ENCODE measurements around the gene ZNF827. TPM values are rescaled to one million over a fixed set of nuclear protein-coding genes. Genes with fewer than 3 reads are reported as not detected.

The ZNF827 gene
- polyA plus RNA-seq, 1 donor (not counting 4 experiments of a cell fraction or from before 2014, with no cell fraction given): 4.7 TPM

DNA sequence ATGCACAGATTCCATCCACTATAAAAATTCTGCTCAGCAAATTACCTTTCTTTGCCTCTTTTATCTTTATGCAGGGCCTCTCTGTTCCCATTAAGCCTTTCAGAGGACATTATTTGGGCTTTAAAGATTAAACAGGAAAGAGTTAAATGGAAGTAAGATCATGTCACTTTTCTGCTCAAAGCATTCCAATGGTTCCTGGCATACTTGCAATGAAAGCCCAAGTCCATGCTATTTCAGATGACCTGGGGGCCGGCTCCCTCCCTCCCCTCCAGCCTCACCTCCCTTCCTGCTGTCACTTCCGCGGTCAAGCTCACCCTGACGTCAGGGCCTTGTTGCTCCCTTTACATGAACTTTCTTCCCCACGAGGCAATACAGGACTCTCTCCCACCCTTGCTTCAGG, 133.1 kb downstream of the ZNF827 start:
- Histone ChIP-seq H4K20me1 (ENCODE audit: control insufficient read depth, extremely low read depth, insufficient read depth, low read length) (no peaks in the 10 kb centered on the region), H3K9me3 (ENCODE audit: control insufficient read depth, low read depth, low read length) (peaks cover 4% of the 10 kb centered on the region), H3K27ac (ENCODE audit: control insufficient read depth, insufficient read depth, low read length) (peak overlapping the region; percentile 83), H3K4me2 (ENCODE audit: control insufficient read depth, extremely low read depth, insufficient read depth, low read depth, low read length) (peak overlapping the region; percentile 49), H3K4me3 (ENCODE audit: control insufficient read depth in 2 of 3, extremely low read depth in 1 of 3, insufficient read depth in 2 of 3, low read depth in 1 of 3, low read length in 3 of 3) (no peak overlapping the region), H3K9ac (ENCODE audit: control insufficient read depth, extremely low read depth, insufficient read depth, low read length) (peak overlapping the region; percentile 9), H3K4me1 (ENCODE audit: control insufficient read depth, extremely low read depth, insufficient read depth, low read length) (peaks cover 43% of the 10 kb centered on the region), H3K79me2 (ENCODE audit: control insufficient read depth, insufficient read depth, low read length) (no peaks in the 10 kb centered on the region), H2AFZ (ENCODE audit: control insufficient read depth, low read length) (no peak overlapping the region), H3K27me3 (ENCODE audit: control insufficient read depth, extremely low read depth, insufficient read depth, low read length) (no peaks in the 10 kb centered on the region), H3K36me3 (ENCODE audit: control insufficient read depth in 2 of 2, extremely low read depth in 1 of 2, insufficient read depth in 2 of 2, low read length in 2 of 2) (no peaks in the 10 kb centered on the region), H3K9me1 (ENCODE audit: control insufficient read depth, extremely low read depth, insufficient read depth, low read length) (no peaks in the 10 kb centered on the region)
- DNase-seq (ENCODE audit: low read depth, low spot score) (no peak), FAIRE-seq (no peak)
- dilution Hi-C loops (cut with MboI; ENCODE audit: extremely low pct_ligation_motif_present, low sequenced_read_pairs): no loop called here
- no peak for TF ChIP-seq EZH2 (IDR thresholded peaks at IDR 0.05; ENCODE audit: low read length)
- TF ChIP-seq, protein P1, sequence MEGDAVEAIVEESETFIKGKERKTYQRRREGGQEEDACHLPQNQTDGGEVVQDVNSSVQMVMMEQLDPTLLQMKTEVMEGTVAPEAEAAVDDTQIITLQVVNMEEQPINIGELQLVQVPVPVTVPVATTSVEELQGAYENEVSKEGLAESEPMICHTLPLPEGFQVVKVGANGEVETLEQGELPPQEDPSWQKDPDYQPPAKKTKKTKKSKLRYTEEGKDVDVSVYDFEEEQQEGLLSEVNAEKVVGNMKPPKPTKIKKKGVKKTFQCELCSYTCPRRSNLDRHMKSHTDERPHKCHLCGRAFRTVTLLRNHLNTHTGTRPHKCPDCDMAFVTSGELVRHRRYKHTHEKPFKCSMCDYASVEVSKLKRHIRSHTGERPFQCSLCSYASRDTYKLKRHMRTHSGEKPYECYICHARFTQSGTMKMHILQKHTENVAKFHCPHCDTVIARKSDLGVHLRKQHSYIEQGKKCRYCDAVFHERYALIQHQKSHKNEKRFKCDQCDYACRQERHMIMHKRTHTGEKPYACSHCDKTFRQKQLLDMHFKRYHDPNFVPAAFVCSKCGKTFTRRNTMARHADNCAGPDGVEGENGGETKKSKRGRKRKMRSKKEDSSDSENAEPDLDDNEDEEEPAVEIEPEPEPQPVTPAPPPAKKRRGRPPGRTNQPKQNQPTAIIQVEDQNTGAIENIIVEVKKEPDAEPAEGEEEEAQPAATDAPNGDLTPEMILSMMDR (optimal IDR thresholded peaks at IDR 0.05 in 1 of 3, IDR thresholded peaks at IDR 0.05 in 1 of 3, conservative IDR thresholded peaks at IDR 0.05 in 1 of 3; ENCODE audit: extremely low read depth in 1 of 3, insufficient read depth in 2 of 3, low read length in 3 of 3): no peak

DNA sequence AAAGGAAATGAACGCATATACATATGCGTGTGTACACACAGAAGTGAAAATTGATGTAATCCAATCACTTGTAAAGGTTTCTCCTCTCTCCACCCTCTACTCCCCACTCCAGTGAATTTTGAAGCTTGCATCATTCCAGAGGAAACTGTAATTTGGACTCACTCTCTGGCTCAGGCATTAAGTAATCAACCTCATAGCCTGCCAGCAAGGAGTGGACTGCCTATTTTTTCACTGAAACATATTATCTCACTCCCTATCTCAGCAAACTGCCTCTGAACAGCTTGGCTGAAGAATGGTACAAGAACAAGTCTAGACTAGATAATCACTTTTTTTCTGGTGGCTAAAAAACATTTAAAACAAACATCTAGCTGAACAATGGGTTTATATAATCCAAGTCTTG, 134.5 kb downstream of the ZNF827 start:
- TF ChIP-seq, protein P1 (optimal IDR thresholded peaks at IDR 0.05 in 1 of 3, IDR thresholded peaks at IDR 0.05 in 1 of 3, conservative IDR thresholded peaks at IDR 0.05 in 1 of 3; ENCODE audit: extremely low read depth in 1 of 3, insufficient read depth in 2 of 3, low read length in 3 of 3): no peak
- no peak for TF ChIP-seq EZH2 (IDR thresholded peaks at IDR 0.05; ENCODE audit: low read length)
- FAIRE-seq (peak; percentile 82), DNase-seq (ENCODE audit: low read depth, low spot score) (peak; percentile 54)
- no peak overlapping the region for H2AFZ ChIP-seq (ENCODE audit: control insufficient read depth, low read length)
- H4K20me1 ChIP-seq (ENCODE audit: control insufficient read depth, extremely low read depth, insufficient read depth, low read length): no peaks in the 10 kb centered on the region
- H3K9ac ChIP-seq (ENCODE audit: control insufficient read depth, extremely low read depth, insufficient read depth, low read length): peak overlapping the region; percentile 61
- H3K79me2 ChIP-seq (ENCODE audit: control insufficient read depth, insufficient read depth, low read length): no peaks in the 10 kb centered on the region
- peak overlapping the region; percentile 49 for H3K4me2 ChIP-seq (ENCODE audit: control insufficient read depth, extremely low read depth, insufficient read depth, low read depth, low read length)
- no peaks in the 10 kb centered on the region for H3K27me3 ChIP-seq (ENCODE audit: control insufficient read depth, extremely low read depth, insufficient read depth, low read length)
- no peaks in the 10 kb centered on the region for H3K36me3 ChIP-seq (ENCODE audit: control insufficient read depth in 2 of 2, extremely low read depth in 1 of 2, insufficient read depth in 2 of 2, low read length in 2 of 2)
- H3K27ac ChIP-seq (ENCODE audit: control insufficient read depth, insufficient read depth, low read length): peak overlapping the region; percentile 83
- H3K9me3 ChIP-seq (ENCODE audit: control insufficient read depth, low read depth, low read length): no peaks in the 10 kb centered on the region
- H3K4me1 ChIP-seq (ENCODE audit: control insufficient read depth, extremely low read depth, insufficient read depth, low read length): peaks cover 46% of the 10 kb centered on the region
- no peaks in the 10 kb centered on the region for H3K9me1 ChIP-seq (ENCODE audit: control insufficient read depth, extremely low read depth, insufficient read depth, low read length)
- H3K4me3 ChIP-seq (ENCODE audit: control insufficient read depth in 2 of 3, extremely low read depth in 1 of 3, insufficient read depth in 2 of 3, low read depth in 1 of 3, low read length in 3 of 3): peak overlapping the region in 1 of 3 experiments; percentile 44
- dilution Hi-C loops (cut with MboI; ENCODE audit: extremely low pct_ligation_motif_present, low sequenced_read_pairs): no loop called here
